ENCODE measurements around the gene OR6N2. TPM values are rescaled to one million over a fixed set of nuclear protein-coding genes. Genes with fewer than 3 reads are reported as not detected.
A peak's percentile ranks its signal among the peaks of the same experiment; 100 is the strongest.

OR6N2 gene, protein sequence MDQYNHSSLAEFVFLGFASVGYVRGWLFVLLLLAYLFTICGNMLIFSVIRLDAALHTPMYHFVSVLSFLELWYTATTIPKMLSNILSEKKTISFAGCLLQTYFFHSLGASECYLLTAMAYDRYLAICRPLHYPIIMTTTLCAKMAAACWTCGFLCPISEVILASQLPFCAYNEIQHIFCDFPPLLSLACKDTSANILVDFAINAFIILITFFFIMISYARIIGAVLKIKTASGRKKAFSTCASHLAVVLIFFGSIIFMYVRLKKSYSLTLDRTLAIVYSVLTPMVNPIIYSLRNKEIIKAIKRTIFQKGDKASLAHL
- total RNA-seq, result not detected in 2 replicates
- not detected in 2 replicates for polyA plus RNA-seq

- DNase-seq (ENCODE audit: low read depth in 1 of 2, low spot score in 1 of 2), result no peak
- no peaks in the 10 kb centered on the region for H3K36me3 ChIP-seq
- H3K4me3 ChIP-seq, result no peak within 1 kb of the TSS
- no peaks in the 10 kb centered on the region for H3K27me3 ChIP-seq
- no peak for TF ChIP-seq CTCF (IDR thresholded peaks at IDR 0.05; ENCODE audit: low read depth, low read length)
- H3K9me3 ChIP-seq (ENCODE audit: low read depth), result no peaks in the 10 kb centered on the region
- no peaks in the 10 kb centered on the region for H3K4me1 ChIP-seq (ENCODE audit: low read depth)
- H3K27ac ChIP-seq, result no peak within 1 kb of the TSS
Observed at GRCh38 chr1:158781104-158781503, at the start of gene OR6N2. Gene OR6N2 (minus strand): TSS chr1:158781204. CDS start chr1:158777635, 3,569 bp downstream.

DNA sequence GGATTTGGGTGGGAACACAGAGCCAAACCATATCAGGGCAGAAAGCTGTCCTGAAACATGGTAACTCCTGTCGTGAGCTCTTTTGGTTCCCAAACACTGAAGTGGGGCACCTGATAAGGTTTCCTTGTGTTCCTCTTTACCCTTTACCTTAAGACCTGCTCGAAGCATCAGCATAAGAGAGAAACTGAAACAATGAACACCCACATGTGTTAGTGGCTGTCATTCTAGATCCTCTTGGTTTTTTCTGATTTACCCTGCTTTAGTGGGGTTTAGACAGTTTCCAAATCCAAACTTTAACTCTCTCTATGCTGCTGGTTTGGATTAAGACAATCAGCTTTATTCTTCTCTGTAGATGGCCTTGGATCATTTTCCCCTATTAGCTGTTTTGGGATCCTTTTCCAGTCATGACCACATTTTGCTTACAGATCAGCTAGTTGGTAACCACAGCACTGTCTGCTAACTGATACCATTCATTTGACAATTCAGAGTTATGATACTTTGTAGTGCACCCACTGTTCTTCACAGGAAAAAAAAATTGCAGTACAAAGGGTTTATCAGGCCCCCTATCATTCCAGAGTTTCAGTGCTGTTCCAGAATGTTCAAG lies 49.2 kb upstream of the OR6N2 start:
- Histone ChIP-seq H3K27me3 (no peaks in the 10 kb centered on the region), H3K4me3 (no peak overlapping the region), H3K4me1 (ENCODE audit: low read depth) (no peaks in the 10 kb centered on the region), H3K36me3 (no peaks in the 10 kb centered on the region), H3K9me3 (ENCODE audit: low read depth) (no peaks in the 10 kb centered on the region), H3K27ac (no peak overlapping the region)
- no peak for TF ChIP-seq CTCF (IDR thresholded peaks at IDR 0.05; ENCODE audit: low read depth, low read length)
- DNase-seq (ENCODE audit: low read depth in 1 of 2, low spot score in 1 of 2), result no peak

DNA sequence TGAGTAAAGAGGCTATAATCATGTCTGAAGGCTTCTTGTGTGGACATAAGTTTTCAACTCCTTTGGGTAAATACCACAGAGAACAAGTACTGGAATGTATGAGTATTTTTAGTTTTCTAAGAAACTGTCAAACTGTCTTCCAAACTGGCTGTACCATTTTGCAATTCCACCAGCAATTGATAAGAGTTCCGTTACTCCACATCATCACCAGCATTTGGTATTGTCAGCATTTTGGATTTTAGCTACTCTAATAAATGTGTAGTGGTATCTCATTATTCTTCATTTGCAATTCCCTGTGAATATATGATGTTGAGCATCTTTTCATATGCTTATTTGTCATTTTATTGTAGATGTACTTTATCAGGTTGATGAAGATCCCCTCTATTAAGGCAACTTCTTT lies 40.7 kb upstream of the OR6N2 start:
- Histone ChIP-seq H3K4me3 (no peak overlapping the region), H3K27me3 (no peaks in the 10 kb centered on the region), H3K4me1 (ENCODE audit: low read depth) (no peaks in the 10 kb centered on the region), H3K27ac (no peak overlapping the region), H3K36me3 (no peaks in the 10 kb centered on the region), H3K9me3 (ENCODE audit: low read depth) (no peaks in the 10 kb centered on the region)
- no peak for TF ChIP-seq CTCF (IDR thresholded peaks at IDR 0.05; ENCODE audit: low read depth, low read length)
- DNase-seq (ENCODE audit: low read depth in 1 of 2, low spot score in 1 of 2), result no peak

DNA sequence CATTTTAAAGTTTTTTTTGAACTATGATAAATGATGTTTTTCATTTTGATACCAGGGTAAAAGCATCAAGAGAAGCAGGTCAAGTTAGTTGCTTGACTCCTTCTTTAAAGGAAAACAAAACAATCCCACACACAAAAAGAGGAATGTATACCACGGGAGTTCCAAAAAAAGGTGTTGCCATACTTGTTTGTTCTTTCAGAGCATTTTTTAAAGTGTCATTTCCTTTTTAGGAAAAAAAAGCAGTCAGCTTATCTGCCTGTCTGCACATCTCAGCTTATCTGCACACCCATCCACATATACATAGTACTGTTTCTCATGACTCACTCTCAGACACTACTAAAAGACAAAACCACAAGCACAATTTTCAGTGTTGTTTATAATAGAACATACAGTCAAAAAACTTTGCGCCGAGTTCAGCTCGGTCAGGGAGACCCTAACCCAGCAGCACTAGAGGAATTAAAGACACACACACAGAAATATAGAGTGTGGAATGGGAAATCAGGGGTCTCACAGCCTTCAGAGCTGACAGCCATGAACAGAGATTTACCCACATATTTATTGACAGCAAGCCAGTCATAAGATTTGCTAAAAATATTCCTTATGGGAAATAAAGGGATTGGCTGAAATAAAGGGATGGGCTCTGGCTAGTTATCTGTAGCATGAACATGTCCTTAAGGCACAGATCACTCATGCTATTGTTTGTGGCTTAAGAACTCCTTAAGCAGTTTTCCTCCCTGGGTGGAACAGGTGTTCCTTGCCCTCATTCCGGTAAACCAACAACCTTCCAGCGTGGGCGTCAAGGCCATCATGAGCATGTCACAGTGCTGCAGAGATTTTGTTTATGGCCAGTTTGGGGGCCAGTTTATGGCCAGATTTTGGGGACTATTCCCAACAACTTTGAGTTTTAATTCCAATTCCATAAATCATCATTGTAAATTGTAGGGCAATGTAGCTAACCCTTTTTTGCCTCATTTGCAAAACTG lies 38.7 kb upstream of the OR6N2 start:
- Histone ChIP-seq H3K9me3 (ENCODE audit: low read depth) (no peaks in the 10 kb centered on the region), H3K4me1 (ENCODE audit: low read depth) (no peaks in the 10 kb centered on the region), H3K27ac (no peak overlapping the region), H3K27me3 (no peaks in the 10 kb centered on the region), H3K4me3 (no peak overlapping the region), H3K36me3 (no peaks in the 10 kb centered on the region)
- no peak for TF ChIP-seq CTCF (IDR thresholded peaks at IDR 0.05; ENCODE audit: low read depth, low read length)
- peak in 1 of 2 donors; percentile 76 for DNase-seq (ENCODE audit: low read depth in 1 of 2, low spot score in 1 of 2)

DNA sequence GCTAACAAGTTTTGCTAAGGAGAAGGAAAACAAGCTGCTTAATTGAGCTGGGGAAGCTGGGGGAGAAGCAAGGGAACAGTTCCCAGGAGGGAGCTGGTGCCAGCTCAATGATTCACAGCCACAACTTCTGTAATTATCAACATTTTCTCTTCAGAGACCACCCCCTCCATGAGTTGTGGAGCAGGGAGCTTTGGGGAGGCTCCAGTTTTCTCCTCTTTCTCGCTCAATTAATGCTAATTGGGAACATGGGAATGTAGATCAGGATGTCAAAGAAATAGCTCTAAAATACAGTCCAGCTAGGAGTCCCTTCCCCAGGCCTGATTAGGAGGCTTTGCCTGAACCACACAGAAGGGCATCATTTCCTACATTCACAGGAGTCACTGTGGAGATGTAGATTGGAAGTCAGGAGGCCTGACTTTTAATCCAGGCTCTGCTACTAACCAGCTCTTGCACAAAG lies 38.0 kb upstream of the OR6N2 start:
- H3K4me1 ChIP-seq (ENCODE audit: low read depth), result no peaks in the 10 kb centered on the region
- H3K27ac ChIP-seq, result no peak overlapping the region
- no peaks in the 10 kb centered on the region for H3K27me3 ChIP-seq
- TF ChIP-seq CTCF (IDR thresholded peaks at IDR 0.05; ENCODE audit: low read depth, low read length), result no peak
- no peak overlapping the region for H3K4me3 ChIP-seq
- peak in 1 of 2 donors; percentile 73 for DNase-seq (ENCODE audit: low read depth in 1 of 2, low spot score in 1 of 2)
- no peaks in the 10 kb centered on the region for H3K36me3 ChIP-seq
- H3K9me3 ChIP-seq (ENCODE audit: low read depth), result no peaks in the 10 kb centered on the region
